Activated T-helper 1 cell treated with anti-CD3 and anti-CD28 coated beads, Interleukin-2, amount 50 U/mL, for 16 hours (primary cell): Measurements from ENCODE around the gene PADI2.
"Not testable (repeated sequence)": the region's sequence is repeated elsewhere in the genome, so short reads cannot be mapped to it uniquely, and the experiment has no call there.

ENCODE experiments used
- DNase-seq, 2 donors: peaks; one replicate each; pipeline ENCODE4 v3.0.0-alpha.2; 2020; ENCODE audit warnings: low read depth in 1 of 2, low spot score in 1 of 2

The PADI2 gene

GRCh38 chr1:17086751-17087150 is 32.5 kb downstream of the PADI2 start:
- DNase-seq: no peak

GRCh38 chr1:17084787-17085186 is 34.5 kb downstream of the PADI2 start:
- no peak for DNase-seq

GRCh38 chr1:17082761-17083160 is 36.5 kb downstream of the PADI2 start:
- DNase-seq: no peak

GRCh38 chr1:17081439-17081838 is 37.8 kb downstream of the PADI2 start:
- no peak for DNase-seq

GRCh38 chr1:17080880-17081279 is 38.4 kb downstream of the PADI2 start:
- DNase-seq: no peak

GRCh38 chr1:17080085-17080759 is 39.0 kb downstream of the PADI2 start:
- no peak for DNase-seq

- no peak for DNase-seq
These were observed 40.0 kb downstream of the PADI2 start for GRCh38 chr1:17078991-17079868.

GRCh38 chr1:17075470-17076255 is 43.6 kb downstream of the PADI2 start:
- no peak for DNase-seq

- DNase-seq: no peak
These were observed 47.5 kb downstream of the PADI2 start for GRCh38 chr1:17071794-17072193.

- no peak for DNase-seq
These were observed 49.1 kb downstream of the PADI2 start for GRCh38 chr1:17070163-17070525.

GRCh38 chr1:17069452-17070162 is 49.6 kb downstream of the PADI2 start:
- no peak for DNase-seq

- DNase-seq: no peak
These were observed 50.5 kb downstream of the PADI2 start for GRCh38 chr1:17068789-17069188.

- no peak for DNase-seq
These were observed 51.6 kb downstream of the PADI2 start for GRCh38 chr1:17067465-17068240.

GRCh38 chr1:17067069-17067426 is 52.2 kb downstream of the PADI2 start:
- DNase-seq: no peak

GRCh38 chr1:17066361-17067068 is 52.7 kb downstream of the PADI2 start:
- no peak for DNase-seq

GRCh38 chr1:17065666-17066065 is 53.6 kb downstream of the PADI2 start:
- no peak for DNase-seq

GRCh38 chr1:17062751-17063150 is 56.5 kb downstream of the PADI2 start:
- DNase-seq: not testable (repeated sequence)

GRCh38 chr1:17061892-17062291 is 57.4 kb downstream of the PADI2 start:
- DNase-seq: no peak

- DNase-seq: no peak
These were observed 57.8 kb downstream of the PADI2 start for GRCh38 chr1:17061486-17061885.

GRCh38 chr1:17060306-17060749 is 58.9 kb downstream of the PADI2 start:
- no peak for DNase-seq
